Thyroid gland (tissue), 4 donors: ENCODE results near the gene EML3.
A peak's percentile ranks its signal among the peaks of the same experiment; 100 is the strongest.

Experiments
- CTCF ChIP-seq, 6 experiments: fragments of 200-600 bp in 3 of 6; fragments of 450-650 bp in 3 of 6; sonication (generic) in 3 of 6; IDR thresholded peaks; one replicate each; pipeline ENCODE4 v1.5.1; 2016 to 2019; ENCODE audit warnings: antibody characterized with exemption in 6 of 6, mild to moderate bottlenecking in 2 of 6, inconsistent platforms in 1 of 6, moderate library complexity in 1 of 6
- POLR2A ChIP-seq, 2 donors: fragments of 450-650 bp; IDR thresholded peaks; one replicate each; pipeline ENCODE4 v1.6.1; 2017; ENCODE audit warnings: antibody characterized with exemption in 2 of 2, mild to moderate bottlenecking in 2 of 2, moderate library complexity in 1 of 2

GRCh38 chr11:62621567-62622470 lies 9.2 kb upstream of the EML3 start, which contains the start of gene B3GAT3:
- TF ChIP-seq CTCF (IDR thresholded peaks at IDR 0.05) (peak in 1 of 6 experiments; percentile 21), POLR2A (IDR thresholded peaks at IDR 0.05) (peak in 1 of 2 donors; percentile 86)
